PC-9 (cell line): ENCODE measurements around the gene RMI2.

Experiments
- CTCF ChIP-seq: fragments of 200-600 bp; sonication (generic); conservative IDR thresholded peaks from 2 replicates; pipeline ENCODE4 v1.6.1; 2017; ENCODE audit warnings: mixed run types, antibody characterized with exemption, mild to moderate bottlenecking, moderate library complexity
- EZH2 ChIP-seq: fragments of 200-600 bp; sonication (generic); IDR thresholded peaks from 2 replicates; pipeline ENCODE4 v1.8.0; 2017; ENCODE audit warnings: antibody characterized with exemption, low read depth

- TF ChIP-seq CTCF: no peak
- TF ChIP-seq EZH2: no peak
Observed at GRCh38 chr16:11350921-11351335, 5.7 kb downstream of the RMI2 start.
